SK-N-SH treated with all-trans-retinoic acid at 6 μM for 48 hours (cell line): Measurements from ENCODE around the gene NAA30.

Experiments
- ARNTL ChIP-seq: fragments of 450-650 bp; formaldehyde crosslinking; IDR thresholded peaks from 2 replicates; pipeline ENCODE4 v1.5.0; 2020; ENCODE audit warnings: low read depth, mild to moderate bottlenecking, moderate library complexity, borderline replicate concordance
- BACH2 ChIP-seq: fragments of 250-450 bp; sonication (Bioruptor Pico); IDR thresholded peaks from 2 replicates; pipeline ENCODE4 v1.9.0; 2021; ENCODE audit warnings: mild to moderate bottlenecking, borderline replicate concordance
- ESRRG ChIP-seq: fragments of 250-450 bp; sonication (Bioruptor Pico); IDR thresholded peaks from 2 replicates; pipeline ENCODE4 v1.6.1; 2021; ENCODE audit warnings: mild to moderate bottlenecking
- GLIS3 ChIP-seq: fragments of 250-450 bp; sonication (Bioruptor Pico); IDR thresholded peaks from 2 replicates; pipeline ENCODE4 v1.5.0; 2020; ENCODE audit warnings: mild to moderate bottlenecking, moderate library complexity
- ISL1 ChIP-seq: fragments of 250-450 bp; sonication (Bioruptor Pico); IDR thresholded peaks from 2 replicates; pipeline ENCODE4 v2.1.2; 2022; ENCODE audit warnings: mild to moderate bottlenecking, moderate library complexity
- OSR1 ChIP-seq: fragments of 250-450 bp; sonication (Bioruptor Pico); IDR thresholded peaks from 2 replicates; pipeline ENCODE4 v1.8.0; 2022; ENCODE audit warnings: moderate library complexity, mild to moderate bottlenecking, inconsistent platforms
- RARB ChIP-seq: fragments of 250-450 bp; sonication (Bioruptor Pico); IDR thresholded peaks from 2 replicates; pipeline ENCODE4 v1.8.0; 2021; ENCODE audit warnings: mild to moderate bottlenecking, moderate library complexity
- SNAI2 ChIP-seq: fragments of 250-450 bp; sonication (Bioruptor Pico); IDR thresholded peaks from 2 replicates; pipeline ENCODE4 v1.5.0; 2020; ENCODE audit warnings: mild to moderate bottlenecking, moderate library complexity
- TOX ChIP-seq: fragments of 250-450 bp; sonication (Bioruptor Pico); IDR thresholded peaks from 2 replicates; pipeline ENCODE4 v1.8.0; 2021; ENCODE audit warnings: mild to moderate bottlenecking, moderate library complexity, borderline replicate concordance
- ZFP3 ChIP-seq: fragments of 250-450 bp; sonication (Bioruptor Pico); IDR thresholded peaks from 2 replicates; pipeline ENCODE4 v1.5.0; 2020; ENCODE audit warnings: mild to moderate bottlenecking, moderate library complexity
- ZNF70 ChIP-seq: fragments of 450-650 bp; formaldehyde crosslinking; IDR thresholded peaks from 2 replicates; pipeline ENCODE4 v1.5.0; 2020; ENCODE audit warnings: mild to moderate bottlenecking, moderate library complexity
- ZNF8 ChIP-seq: fragments of 450-650 bp; formaldehyde crosslinking; IDR thresholded peaks from 2 replicates; pipeline ENCODE4 v1.5.0; 2020; ENCODE audit warnings: mild to moderate bottlenecking, moderate library complexity
- TF ChIP-seq, protein P1 (sequence below): fragments of 250-450 bp; sonication (Bioruptor Pico); IDR thresholded peaks from 2 replicates; pipeline ENCODE4 v1.8.0; 2020; ENCODE audit warnings: mild to moderate bottlenecking, moderate library complexity, borderline replicate concordance
- TF ChIP-seq, protein P2 (sequence below): fragments of 250-450 bp; sonication (Bioruptor Pico); IDR thresholded peaks from 2 replicates; pipeline ENCODE4 v1.5.1; 2020; ENCODE audit warnings: low read depth, mild to moderate bottlenecking, moderate library complexity

DNA sequence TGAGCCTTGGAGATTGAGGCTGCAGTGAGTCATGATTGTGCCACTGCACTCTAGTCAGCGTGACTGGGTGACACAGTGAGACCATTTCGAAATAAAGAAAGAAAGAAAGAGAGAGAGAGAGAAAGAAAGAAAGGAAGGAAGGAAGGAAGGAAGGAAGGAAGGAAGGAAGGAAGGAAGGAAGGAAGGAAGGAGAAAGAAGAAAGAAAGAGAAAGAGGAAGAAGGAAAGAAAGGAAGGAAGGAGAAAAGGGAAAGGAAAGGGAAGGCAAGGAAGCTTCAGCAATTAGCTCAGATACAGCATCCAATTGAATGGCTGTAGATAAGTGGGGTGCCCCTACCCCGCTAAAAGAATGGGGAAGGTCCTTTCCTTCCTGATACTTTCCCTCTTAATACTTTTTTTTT is 9.5 kb upstream of the NAA30 start:
- TF ChIP-seq ESRRG (CRISPR knock-in tag) (no peak), RARB (no peak), ISL1 (CRISPR knock-in tag) (no peak), GLIS3 (CRISPR knock-in tag) (no peak), OSR1 (CRISPR knock-in tag) (no peak), ZFP3 (CRISPR knock-in tag) (no peak), TOX (CRISPR knock-in tag) (no peak), ZNF70 (CRISPR knock-in tag) (no peak), ARNTL (CRISPR knock-in tag) (no peak), BACH2 (CRISPR knock-in tag) (no peak), SNAI2 (CRISPR knock-in tag) (no peak), ZNF8 (CRISPR knock-in tag) (no peak)
- TF ChIP-seq, protein P1, sequence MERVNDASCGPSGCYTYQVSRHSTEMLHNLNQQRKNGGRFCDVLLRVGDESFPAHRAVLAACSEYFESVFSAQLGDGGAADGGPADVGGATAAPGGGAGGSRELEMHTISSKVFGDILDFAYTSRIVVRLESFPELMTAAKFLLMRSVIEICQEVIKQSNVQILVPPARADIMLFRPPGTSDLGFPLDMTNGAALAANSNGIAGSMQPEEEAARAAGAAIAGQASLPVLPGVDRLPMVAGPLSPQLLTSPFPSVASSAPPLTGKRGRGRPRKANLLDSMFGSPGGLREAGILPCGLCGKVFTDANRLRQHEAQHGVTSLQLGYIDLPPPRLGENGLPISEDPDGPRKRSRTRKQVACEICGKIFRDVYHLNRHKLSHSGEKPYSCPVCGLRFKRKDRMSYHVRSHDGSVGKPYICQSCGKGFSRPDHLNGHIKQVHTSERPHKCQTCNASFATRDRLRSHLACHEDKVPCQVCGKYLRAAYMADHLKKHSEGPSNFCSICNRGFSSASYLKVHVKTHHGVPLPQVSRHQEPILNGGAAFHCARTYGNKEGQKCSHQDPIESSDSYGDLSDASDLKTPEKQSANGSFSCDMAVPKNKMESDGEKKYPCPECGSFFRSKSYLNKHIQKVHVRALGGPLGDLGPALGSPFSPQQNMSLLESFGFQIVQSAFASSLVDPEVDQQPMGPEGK, result no peak
- TF ChIP-seq, protein P2, sequence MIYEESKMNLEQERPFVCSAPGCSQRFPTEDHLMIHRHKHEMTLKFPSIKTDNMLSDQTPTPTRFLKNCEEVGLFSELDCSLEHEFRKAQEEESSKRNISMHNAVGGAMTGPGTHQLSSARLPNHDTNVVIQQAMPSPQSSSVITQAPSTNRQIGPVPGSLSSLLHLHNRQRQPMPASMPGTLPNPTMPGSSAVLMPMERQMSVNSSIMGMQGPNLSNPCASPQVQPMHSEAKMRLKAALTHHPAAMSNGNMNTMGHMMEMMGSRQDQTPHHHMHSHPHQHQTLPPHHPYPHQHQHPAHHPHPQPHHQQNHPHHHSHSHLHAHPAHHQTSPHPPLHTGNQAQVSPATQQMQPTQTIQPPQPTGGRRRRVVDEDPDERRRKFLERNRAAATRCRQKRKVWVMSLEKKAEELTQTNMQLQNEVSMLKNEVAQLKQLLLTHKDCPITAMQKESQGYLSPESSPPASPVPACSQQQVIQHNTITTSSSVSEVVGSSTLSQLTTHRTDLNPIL (CRISPR knock-in tag), result no peak
